ENCODE measurements around the gene RAB6B.

RAB6B gene

GRCh38 chr3:133886031-133886722, 9.5 kb downstream of the RAB6B start:
- CTCF ChIA-PET, result interaction anchor here (1.0 to 1.4 kb wide), 2 partner anchors 24 to 845 kb away, joined by 3 read pairs; no protein-coding TSS in a partner anchor
- DNase-seq (ENCODE audit: extremely low spot score), result peak; percentile 3
- POLR2A ChIA-PET, result no interaction called here
- TF ChIP-seq CTCF (IDR thresholded peaks at IDR 0.05; ENCODE audit: control extremely low read depth, extremely low read depth, low read depth, missing control alignments), result no peak

GRCh38 chr3:133884887-133885711, 10.6 kb downstream of the RAB6B start:
- ChIA-PET POLR2A (no interaction called here), CTCF (interaction anchor here (1.4 kb wide), 1 partner anchor 23 kb away, joined by 3 read pairs; no protein-coding TSS in a partner anchor)
- DNase-seq (ENCODE audit: extremely low spot score), result no peak
- no peak for TF ChIP-seq CTCF (IDR thresholded peaks at IDR 0.05; ENCODE audit: control extremely low read depth, extremely low read depth, low read depth, missing control alignments)

GRCh38 chr3:133884054-133884886, 11.4 kb downstream of the RAB6B start:
- DNase-seq (ENCODE audit: extremely low spot score), result no peak
- TF ChIP-seq CTCF (IDR thresholded peaks at IDR 0.05; ENCODE audit: control extremely low read depth, extremely low read depth, low read depth, missing control alignments), result no peak
- POLR2A ChIA-PET, result no interaction called here
- CTCF ChIA-PET, result interaction anchor here (1.6 kb wide), 1 partner anchor 44 kb away, joined by 3 read pairs; no protein-coding TSS in a partner anchor

GRCh38 chr3:133883641-133884040, 12.0 kb downstream of the RAB6B start:
- no peak for DNase-seq (ENCODE audit: extremely low spot score)
- POLR2A ChIA-PET, result no interaction called here
- CTCF ChIA-PET, result interaction anchor here (1.6 kb wide), 1 partner anchor 44 kb away, joined by 3 read pairs; no protein-coding TSS in a partner anchor

GRCh38 chr3:133882986-133883586, 12.6 kb downstream of the RAB6B start:
- DNase-seq (ENCODE audit: extremely low spot score), result no peak
- TF ChIP-seq CTCF (IDR thresholded peaks at IDR 0.05; ENCODE audit: control extremely low read depth, extremely low read depth, low read depth, missing control alignments), result no peak
- POLR2A ChIA-PET, result no interaction called here
- CTCF ChIA-PET, result interaction anchor here (1.6 kb wide), 1 partner anchor 45 kb away, joined by 3 read pairs; no protein-coding TSS in a partner anchor

More at GRCh38 chr3:133883641-133884040, 12.0 kb downstream of the RAB6B start:
- TF ChIP-seq CTCF (IDR thresholded peaks at IDR 0.05; ENCODE audit: control extremely low read depth, extremely low read depth, low read depth, missing control alignments), result no peak
